Measurements from ENCODE around the gene IL15.
"Not testable (repeated sequence)": the region's sequence is repeated elsewhere in the genome, so short reads cannot be mapped to it uniquely, and the experiment has no call there.

IL15 gene

GRCh38 chr4:141652161-141652778 lies 15.9 kb downstream of the IL15 start:
- DNase-seq: no peak

DNA sequence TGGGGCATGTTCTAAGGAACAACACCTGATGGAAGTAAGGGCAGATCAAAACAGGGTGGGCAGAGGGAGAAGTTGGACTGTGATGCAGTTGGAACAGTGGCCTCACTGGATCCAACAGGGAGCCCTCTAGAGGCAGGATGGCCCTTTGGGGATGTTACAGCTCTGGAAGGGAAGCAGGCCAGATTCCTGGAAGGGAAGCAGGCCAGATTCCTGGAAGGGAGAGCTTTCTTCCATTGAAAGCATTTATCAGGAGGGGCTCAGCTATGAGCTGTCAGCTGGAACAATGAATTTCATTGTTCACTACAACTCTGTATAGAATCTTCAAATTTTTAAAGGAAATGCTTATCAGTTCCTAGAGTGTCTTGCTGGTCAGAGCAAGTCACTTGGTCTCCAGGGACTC lies 17.7 kb downstream of the IL15 start:
- DNase-seq: no peak

DNA sequence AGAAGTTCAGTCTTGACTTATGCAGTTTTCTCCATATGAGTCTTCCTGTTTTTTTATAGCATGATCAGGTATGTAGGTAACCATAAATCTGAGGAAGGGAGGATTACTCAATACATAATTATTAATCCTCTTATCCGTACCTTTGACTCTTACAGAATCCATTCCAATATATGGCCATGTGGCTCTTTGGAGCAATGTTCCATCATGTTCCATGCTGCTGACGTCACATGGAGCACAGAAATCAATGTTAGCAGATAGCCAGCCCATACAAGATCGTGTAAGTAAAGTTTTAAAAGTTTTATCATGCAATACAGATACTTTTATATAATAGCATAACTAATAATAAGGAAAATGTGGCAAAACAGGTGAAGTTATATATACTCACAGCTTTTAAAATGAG lies 19.6 kb downstream of the IL15 start:
- no peak for DNase-seq

- no peak for DNase-seq
Observed at GRCh38 chr4:141657550-141658250, 21.3 kb downstream of the IL15 start.

DNA sequence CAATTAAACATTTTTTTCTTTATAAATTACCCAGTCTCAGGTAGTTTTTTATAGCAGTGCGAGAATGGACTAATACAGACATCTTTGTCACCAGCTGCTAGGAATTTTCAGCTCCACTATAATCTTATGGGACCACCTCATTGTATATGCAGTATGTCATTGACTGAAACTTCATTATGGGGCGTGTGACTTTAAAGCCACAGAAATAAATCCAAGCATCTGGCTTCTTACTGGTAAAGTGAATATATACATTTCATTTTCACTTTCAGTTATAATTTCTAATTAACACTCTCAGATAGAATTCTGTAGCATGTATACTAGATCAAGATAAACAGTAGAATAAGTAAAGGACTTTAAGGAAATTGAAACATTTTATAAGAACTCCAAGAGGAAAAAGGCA lies 21.9 kb downstream of the IL15 start:
- DNase-seq: no peak

- DNase-seq: no peak
Observed at GRCh38 chr4:141659539-141659938, 23.2 kb downstream of the IL15 start.

DNA sequence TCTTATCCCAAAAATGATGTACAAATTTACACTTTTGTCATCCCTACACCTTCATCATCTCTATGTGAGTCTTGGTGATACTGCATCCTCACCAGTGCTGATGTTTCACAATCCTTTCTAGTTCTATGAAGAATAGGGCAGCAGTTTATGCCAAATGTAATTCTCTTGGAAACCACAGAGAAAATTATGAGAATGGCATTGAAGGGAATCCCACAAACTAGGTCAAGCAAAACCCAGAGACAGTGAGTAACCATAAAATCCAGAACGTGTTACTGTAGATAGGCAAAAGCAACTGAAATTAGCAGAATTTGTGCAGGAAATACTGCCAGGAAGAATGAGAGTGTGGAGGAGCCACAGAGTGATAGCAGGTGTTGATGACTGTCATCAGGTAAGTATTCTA lies 24.5 kb downstream of the IL15 start:
- no peak for DNase-seq

DNA sequence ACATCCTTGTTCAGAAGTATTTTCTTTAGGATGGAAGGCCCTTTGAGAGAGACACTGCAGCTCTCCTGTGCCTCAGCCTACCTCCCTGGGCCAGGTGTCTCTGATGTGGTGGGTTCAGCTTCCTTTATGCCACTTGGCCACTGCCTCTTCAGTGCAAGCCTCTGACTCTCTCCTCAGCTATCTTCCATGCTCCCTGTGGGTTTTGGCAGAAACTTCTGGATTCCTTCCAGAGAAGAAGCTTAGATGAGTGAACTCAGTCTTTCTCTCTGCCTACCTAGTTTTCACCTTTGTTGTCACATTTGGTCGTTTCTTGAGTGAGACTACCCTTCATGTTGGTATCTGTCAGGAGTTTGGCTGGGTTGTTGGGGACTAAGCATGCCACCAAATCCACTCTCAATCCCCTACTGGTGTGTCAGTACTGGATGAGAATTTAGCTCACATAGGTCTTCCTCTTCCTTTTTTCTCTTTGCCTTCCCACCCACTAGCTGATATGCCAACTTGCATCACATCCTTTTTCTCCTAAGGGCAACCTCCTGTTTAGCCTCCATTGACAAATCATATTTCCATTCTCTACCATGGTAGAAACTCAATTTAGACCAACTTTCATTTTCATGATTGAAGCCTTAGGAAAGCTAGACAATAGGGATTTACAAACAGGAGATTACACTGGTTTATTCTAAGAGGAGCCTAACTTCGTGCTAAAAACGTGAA lies 32.0 kb downstream of the IL15 start:
- DNase-seq: no peak

DNA sequence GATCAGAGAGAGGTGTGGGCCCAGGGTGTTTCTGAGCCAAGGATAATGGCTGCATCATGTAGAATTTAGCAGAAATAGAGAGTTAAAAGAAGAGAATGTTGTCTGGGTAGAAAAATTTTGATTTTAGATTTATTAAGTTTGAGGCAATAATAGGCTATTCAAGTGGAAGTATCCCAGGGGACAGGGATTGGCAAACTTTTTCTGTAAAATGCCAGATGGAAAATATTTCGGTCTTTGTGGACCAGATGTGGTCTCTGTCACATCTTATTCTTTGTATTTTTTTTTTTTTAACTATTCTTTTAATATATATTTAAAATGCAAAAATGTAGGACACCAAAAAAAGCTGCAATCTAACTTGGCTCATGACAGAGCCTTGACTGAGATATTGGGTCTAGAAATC lies 33.1 kb downstream of the IL15 start:
- no peak for DNase-seq

GRCh38 chr4:141675384-141675783 lies 39.0 kb downstream of the IL15 start:
- DNase-seq: no peak

GRCh38 chr4:141676087-141676670 lies 39.8 kb downstream of the IL15 start:
- no peak for DNase-seq

DNA sequence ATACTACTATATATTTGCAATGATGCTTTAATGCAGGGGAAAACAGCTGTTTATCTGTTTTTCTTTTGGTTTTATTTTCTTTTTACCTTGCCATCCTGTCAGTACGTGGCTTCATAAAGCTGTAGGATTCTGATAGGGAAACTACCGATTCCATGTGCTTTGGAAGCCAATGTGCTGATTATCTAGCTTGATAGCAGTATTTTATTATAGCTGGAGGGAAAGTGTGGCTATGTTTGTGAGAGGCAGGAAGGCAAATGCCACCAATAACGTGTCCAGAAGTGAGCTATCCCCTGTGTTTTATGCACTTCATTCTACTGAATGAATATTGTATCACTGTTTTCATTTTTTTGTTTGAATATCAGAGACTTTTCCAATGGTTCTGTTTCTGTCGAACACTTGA lies 43.7 kb downstream of the IL15 start:
- DNase-seq: no peak

GRCh38 chr4:141684785-141685184 lies 48.4 kb downstream of the IL15 start:
- no peak for DNase-seq

DNA sequence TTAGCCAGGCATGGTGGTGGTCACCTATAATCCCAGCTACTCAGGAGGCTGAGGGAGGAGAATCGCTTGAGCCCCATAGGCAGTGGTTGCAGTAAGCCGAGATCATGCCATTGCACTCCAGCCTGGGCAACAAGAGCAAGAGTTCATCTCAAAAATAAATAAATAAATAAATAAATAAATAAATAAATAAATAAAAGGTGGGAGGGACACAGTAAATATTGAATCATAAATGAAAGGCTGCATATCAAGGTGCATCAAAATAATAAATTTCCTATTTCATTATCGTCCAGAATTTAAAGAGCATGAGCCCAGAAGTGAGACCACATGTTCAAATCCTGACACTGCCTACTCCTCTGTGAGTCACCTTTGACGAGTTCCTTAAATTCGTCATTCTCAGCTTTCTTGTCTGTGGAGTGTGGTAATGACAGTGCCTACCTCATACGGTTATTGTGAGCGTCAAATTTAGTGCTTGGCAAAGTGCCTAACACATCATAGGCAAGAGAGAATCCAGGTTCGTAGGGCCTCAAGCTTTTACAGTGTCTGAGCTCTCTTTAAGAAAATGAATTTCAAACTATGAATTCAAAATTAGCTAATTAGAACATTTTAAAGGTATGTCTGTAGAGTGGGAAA lies 49.9 kb downstream of the IL15 start:
- no peak for DNase-seq

DNA sequence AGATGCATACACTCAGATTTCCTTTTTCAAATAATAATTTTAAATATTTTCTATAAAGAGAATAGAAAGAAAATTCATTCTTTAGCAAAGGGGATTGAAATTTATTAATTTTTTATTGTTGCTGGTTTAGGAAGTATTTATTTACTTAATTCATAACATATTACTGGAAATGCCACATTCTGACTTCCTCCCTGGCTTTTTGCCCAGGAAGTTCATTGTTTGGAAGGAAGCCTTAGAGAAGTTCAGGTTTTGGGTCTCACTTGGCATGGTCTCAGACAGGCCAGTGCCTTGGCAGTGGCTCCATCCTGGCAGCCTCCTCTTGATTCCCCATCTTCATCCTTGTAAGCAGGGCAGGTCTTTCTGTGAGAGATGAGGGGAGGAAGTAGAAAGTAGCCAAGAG lies 50.5 kb downstream of the IL15 start:
- no peak for DNase-seq

DNA sequence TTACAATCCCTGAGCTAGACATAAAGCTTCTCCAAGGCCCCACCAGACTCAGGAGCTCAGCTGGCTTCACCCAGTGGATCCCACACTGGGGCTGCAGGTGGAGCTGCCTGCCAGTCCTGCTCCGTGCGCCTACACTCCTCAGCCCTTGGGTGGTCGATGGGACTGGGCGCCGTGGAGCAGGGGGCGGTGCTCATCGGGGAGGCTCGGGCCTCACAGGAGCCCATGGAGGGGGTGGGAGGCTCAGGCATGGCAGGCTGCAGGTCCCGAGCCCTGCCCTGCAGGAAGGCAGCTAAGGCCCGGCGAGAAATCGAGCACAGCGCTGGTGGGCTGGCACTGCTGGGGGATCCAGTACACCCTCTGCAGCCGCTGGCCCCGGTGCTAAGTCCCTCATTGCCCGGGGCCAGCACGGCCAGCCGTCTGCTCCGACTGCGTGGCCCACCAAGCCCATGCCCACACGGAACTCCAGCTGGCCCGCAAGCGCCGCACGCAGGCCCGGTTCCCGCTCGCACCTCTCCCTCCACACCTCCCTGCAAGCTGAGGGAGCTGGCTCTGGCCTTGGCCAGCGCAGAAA lies 53.4 kb downstream of the IL15 start:
- not testable (repeated sequence) for DNase-seq

- DNase-seq: not testable (repeated sequence)
Observed at GRCh38 chr4:141691247-141691646, 54.9 kb downstream of the IL15 start.

DNA sequence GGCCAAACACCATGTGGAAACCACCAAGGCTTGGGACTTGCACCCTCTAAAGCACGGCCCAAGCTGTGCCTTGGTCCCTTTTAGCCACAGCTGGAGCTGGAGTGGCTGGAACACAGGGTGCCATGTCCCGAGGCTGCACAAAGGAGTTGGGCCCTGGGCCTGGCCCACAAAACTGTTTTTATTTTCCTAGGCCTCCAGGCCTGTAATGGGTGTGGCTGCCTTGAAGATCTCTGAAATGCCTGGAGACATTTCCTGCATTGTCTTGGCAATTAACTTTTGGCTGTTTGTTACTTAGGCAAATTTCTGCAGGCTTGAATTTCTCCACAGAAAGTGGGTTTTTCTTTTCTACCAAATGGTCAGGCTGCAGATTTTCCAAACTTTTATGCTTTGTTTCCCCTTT lies 55.7 kb downstream of the IL15 start:
- DNase-seq: no peak

- DNase-seq: no peak
Observed at GRCh38 chr4:141697116-141697515, 60.7 kb downstream of the IL15 start.

DNA sequence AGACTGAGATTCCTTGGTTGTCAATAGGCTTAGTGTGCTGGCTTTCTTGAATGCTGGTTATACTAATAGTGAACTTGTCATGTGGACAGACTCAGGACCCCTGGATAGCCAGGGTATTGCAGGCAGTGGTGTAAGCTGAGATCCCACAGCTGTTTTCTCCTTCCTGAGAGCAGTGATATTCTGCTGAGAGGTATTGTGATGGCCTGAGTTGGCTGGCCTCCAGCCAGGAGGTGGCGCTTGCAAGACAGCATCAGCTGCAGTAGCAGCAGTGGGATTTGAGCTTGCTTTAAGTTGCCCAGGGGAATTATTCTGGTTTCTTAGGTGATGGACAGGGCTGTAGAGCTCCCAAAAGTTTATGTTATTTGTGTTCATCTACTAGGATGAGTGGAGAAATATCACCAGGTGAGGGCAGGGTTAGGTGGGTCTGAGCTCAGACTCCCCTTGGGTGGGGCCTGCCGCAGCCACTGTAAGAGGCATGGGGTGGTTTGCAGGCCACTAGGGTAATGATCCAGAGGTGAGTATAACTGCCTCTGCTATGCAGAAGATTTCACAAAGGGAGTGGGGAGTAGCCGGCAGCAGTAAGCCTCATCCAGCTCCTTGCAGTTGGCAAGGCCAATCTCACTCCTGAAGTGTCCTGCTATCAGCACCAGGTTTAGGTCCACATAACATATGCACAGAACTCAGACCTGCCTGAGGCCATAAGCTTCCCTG lies 66.2 kb downstream of the IL15 start:
- DNase-seq: peak in 1 of 2 experiments; percentile 1

GRCh38 chr4:141703497-141703896 lies 67.1 kb downstream of the IL15 start:
- no peak for DNase-seq

- no peak for DNase-seq
Observed at GRCh38 chr4:141705048-141705746, 68.8 kb downstream of the IL15 start.

Measured in AML-193 (cell line).